ENCODE measurements around the gene ADCY10. TPM values are rescaled to one million over a fixed set of nuclear protein-coding genes. Genes with fewer than 3 reads are reported as not detected.
A peak's percentile ranks its signal among the peaks of the same experiment; 100 is the strongest.

ADCY10 gene
- total and polyA plus RNA-seq, 9 of the 15 experiments (the other 6 are each of a cell fraction or from before 2014, with no cell fraction given) = 0.08 to 0.86 (median 0.22) TPM

- TF ChIP-seq ZNF445 (CRISPR knock-in tag; IDR thresholded peaks at IDR 0.05; ENCODE audit: low read depth) (no peak), IRF1 (CRISPR knock-in tag; IDR thresholded peaks at IDR 0.05; ENCODE audit: borderline replicate concordance) (no peak), L3MBTL2 (IDR thresholded peaks at IDR 0.05) (peak; percentile 98), ZNF764 (CRISPR knock-in tag; IDR thresholded peaks at IDR 0.05; ENCODE audit: low read depth) (no peak), TRIM28 (IDR thresholded peaks at IDR 0.05) (peak; percentile 54; the same call in 1 of the 2 replicates), ZNF551 (CRISPR knock-in tag; IDR thresholded peaks at IDR 0.05) (no peak), CBX1 (IDR thresholded peaks at IDR 0.05; ENCODE audit: low read depth) (no peak), HEY1 (CRISPR knock-in tag; IDR thresholded peaks at IDR 0.05; ENCODE audit: borderline replicate concordance) (no peak), ZNF354B (CRISPR knock-in tag; IDR thresholded peaks at IDR 0.05) (peak; percentile 60; the same call in 1 of the 2 replicates), HNRNPUL1 (IDR thresholded peaks at IDR 0.05; ENCODE audit: low read length) (no peak), GATAD2B (IDR thresholded peaks at IDR 0.05; ENCODE audit: borderline replicate concordance) (no peak), HES1 (IDR thresholded peaks at IDR 0.05; ENCODE audit: low read depth) (no peak), TCF7 (IDR thresholded peaks at IDR 0.05; ENCODE audit: borderline replicate concordance) (no peak), SAFB2 (IDR thresholded peaks at IDR 0.05; ENCODE audit: borderline replicate concordance, low read depth, low read length, severe bottlenecking) (no peak), IFI16 (CRISPR knock-in tag; IDR thresholded peaks at IDR 0.05) (no peak), TCFL5 (CRISPR knock-in tag; conservative IDR thresholded peaks at IDR 0.05) (0 out of 2 replicates have a peak, but pooled peaks have one; percentile 39), MXD1 (CRISPR knock-in tag; IDR thresholded peaks at IDR 0.05; ENCODE audit: borderline replicate concordance, poor library complexity, severe bottlenecking) (no peak), KLF6 (CRISPR knock-in tag; IDR thresholded peaks at IDR 0.05; ENCODE audit: borderline replicate concordance) (peak; percentile 39; the same call in 1 of the 2 replicates), ZNF785 (CRISPR knock-in tag; IDR thresholded peaks at IDR 0.05) (no peak), ZNF316 (IDR thresholded peaks at IDR 0.05) (peak; percentile 98), ZNF77 (CRISPR knock-in tag; IDR thresholded peaks at IDR 0.05) (no peak), EHMT2 (IDR thresholded peaks at IDR 0.05) (peak; percentile 66; the same call in 1 of the 2 replicates), FOXK1 (CRISPR knock-in tag; IDR thresholded peaks at IDR 0.05; ENCODE audit: borderline replicate concordance) (no peak), COPS2 (conservative IDR thresholded peaks at IDR 0.05) (no peak), ZNF79 (CRISPR knock-in tag; IDR thresholded peaks at IDR 0.05; ENCODE audit: low read depth) (no peak)
- TF ChIP-seq, protein P1, sequence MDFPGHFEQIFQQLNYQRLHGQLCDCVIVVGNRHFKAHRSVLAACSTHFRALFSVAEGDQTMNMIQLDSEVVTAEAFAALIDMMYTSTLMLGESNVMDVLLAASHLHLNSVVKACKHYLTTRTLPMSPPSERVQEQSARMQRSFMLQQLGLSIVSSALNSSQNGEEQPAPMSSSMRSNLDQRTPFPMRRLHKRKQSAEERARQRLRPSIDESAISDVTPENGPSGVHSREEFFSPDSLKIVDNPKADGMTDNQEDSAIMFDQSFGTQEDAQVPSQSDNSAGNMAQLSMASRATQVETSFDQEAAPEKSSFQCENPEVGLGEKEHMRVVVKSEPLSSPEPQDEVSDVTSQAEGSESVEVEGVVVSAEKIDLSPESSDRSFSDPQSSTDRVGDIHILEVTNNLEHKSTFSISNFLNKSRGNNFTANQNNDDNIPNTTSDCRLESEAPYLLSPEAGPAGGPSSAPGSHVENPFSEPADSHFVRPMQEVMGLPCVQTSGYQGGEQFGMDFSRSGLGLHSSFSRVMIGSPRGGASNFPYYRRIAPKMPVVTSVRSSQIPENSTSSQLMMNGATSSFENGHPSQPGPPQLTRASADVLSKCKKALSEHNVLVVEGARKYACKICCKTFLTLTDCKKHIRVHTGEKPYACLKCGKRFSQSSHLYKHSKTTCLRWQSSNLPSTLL (IDR thresholded peaks at IDR 0.05) = no peak
These were observed 93.9 kb downstream of the ADCY10 start (continued) for GRCh38 chr1:167819849-167820683.
